Activated CD4-positive, alpha-beta T cell treated with anti-CD3 and anti-CD28 coated beads, Interleukin-2, Interleukin-4, amounts not matched to agents 100 ng/mL and 50 ng/mL, durations not matched to agents 16 hours and 8 hours (primary cell): ENCODE data around the gene SH2D1A.

Source experiments
- DNase-seq: peaks from one replicate; pipeline ENCODE4 v3.0.0-alpha.2; 2020; ENCODE audit warnings: low spot score

The SH2D1A gene

GRCh38 chrX:124421898-124422655, 75.7 kb downstream of the SH2D1A start:
- DNase-seq: no peak
